H1 (cell line): ENCODE results near the gene NFKBIE. TPM values are rescaled to one million over a fixed set of nuclear protein-coding genes. Genes with fewer than 3 reads are reported as not detected.

Experiments
- CTCF ChIA-PET: fragments of 300-600 bp; sonication (Branson Sonifier 250); formaldehyde crosslinking; loops from one replicate; lab custom pipeline; 2021; ENCODE audit not compliant: partially characterized antibody; lab: Charles Lee
- POLR2A ChIA-PET: fragments of 300-600 bp; sonication (Branson Sonifier 250); formaldehyde crosslinking; loops from one replicate; lab custom pipeline; 2021; ENCODE audit warnings: inconsistent platforms; ENCODE audit not compliant: partially characterized antibody; lab: Charles Lee
- DNase-seq, 2 experiments: peaks; one replicate each; pipeline versions ENCODE4 v3.0.0 to v3.0.0-alpha.2; 2010 to 2022; ENCODE audit warnings: low spot score in 2 of 2, low read depth in 1 of 2, mixed read lengths in 1 of 2
- FAIRE-seq: peaks from 2 replicates; lab custom pipeline; 2011; peaks lifted over from hg19 to GRCh38; lab: Jason Lieb, UNC
- H2AFZ ChIP-seq: 2 replicates; pipeline ENCODE4 v1.8.1; 2012; ENCODE audit warnings: low read length, inconsistent platforms
- H2AK5ac ChIP-seq: 2 replicates; pipeline ENCODE4 v1.6.1; 2013; ENCODE audit warnings: low read depth, low read length
- H2BK120ac ChIP-seq: replicated peaks from 2 replicates; pipeline ENCODE3; 2013; ENCODE audit warnings: low read depth, low read length, inconsistent platforms
- H2BK12ac ChIP-seq: 2 replicates; pipeline ENCODE4 v1.6.1; 2013; ENCODE audit warnings: low read depth, low read length
- H2BK15ac ChIP-seq: 2 replicates; pipeline ENCODE4 v1.6.1; 2013; ENCODE audit warnings: low read length
- H2BK20ac ChIP-seq: 2 replicates; pipeline ENCODE4 v1.6.1; 2013; ENCODE audit warnings: low read length
- H2BK5ac ChIP-seq: 2 replicates; pipeline ENCODE4 v1.6.1; 2013; ENCODE audit warnings: low read depth, low read length
- H3K14ac ChIP-seq: 2 replicates; pipeline ENCODE4 v1.6.1; 2013; ENCODE audit warnings: inconsistent platforms; ENCODE audit not compliant: insufficient read length
- H3K18ac ChIP-seq: 2 replicates; pipeline ENCODE4 v1.6.1; 2013; ENCODE audit warnings: low read length; ENCODE audit errors: extremely low read depth
- H3K23ac ChIP-seq: 2 replicates; pipeline ENCODE4 v1.6.1; 2013; ENCODE audit warnings: inconsistent platforms; ENCODE audit not compliant: insufficient read length
- H3K23me2 ChIP-seq: 2 replicates; pipeline ENCODE4 v1.6.1; 2013; ENCODE audit warnings: low read depth, low read length
- H3K27ac ChIP-seq: 2 replicates; pipeline ENCODE4 v1.6.1; 2011; ENCODE audit warnings: low read depth, low read length, inconsistent platforms
- H3K27me3 ChIP-seq, 4 experiments: replicated peaks in 1 of 4; 1 replicate in 1 of 4; 2 replicates in 3 of 4; pipeline versions ENCODE4 v1.6.1 to v1.8.1; 2011 to 2013; ENCODE audit warnings: low read length in 3 of 4, mild to moderate bottlenecking in 3 of 4, inconsistent platforms in 2 of 4, mixed read lengths in 2 of 4, moderate library complexity in 1 of 4; ENCODE audit not compliant: control insufficient read depth in 3 of 4, insufficient read depth in 3 of 4; ENCODE audit errors: extremely low read depth in 1 of 4
- H3K36me3 ChIP-seq, 4 experiments: 2 replicates each; pipeline versions ENCODE4 v1.6.1 to v1.8.1; 2011 to 2013; ENCODE audit warnings: mild to moderate bottlenecking in 4 of 4, low read length in 3 of 4, moderate library complexity in 2 of 4, control low read depth in 1 of 4, inconsistent platforms in 1 of 4; ENCODE audit not compliant: insufficient read depth in 4 of 4, control insufficient read depth in 2 of 4
- H3K4ac ChIP-seq: replicated peaks from 2 replicates; pipeline ENCODE3; 2013; ENCODE audit warnings: low read length, low read depth, mixed read lengths, inconsistent platforms; ENCODE audit not compliant: insufficient read length
- H3K4me1 ChIP-seq, 4 experiments: replicated peaks in 1 of 4; 1 replicate in 1 of 4; 2 replicates in 3 of 4; pipeline versions ENCODE4 v1.6.1 to v1.8.1; 2011 to 2013; ENCODE audit warnings: low read length in 3 of 4, inconsistent platforms in 2 of 4, mixed read lengths in 1 of 4; ENCODE audit not compliant: insufficient read depth in 4 of 4, control insufficient read depth in 3 of 4
- H3K4me2 ChIP-seq, 2 experiments: 2 replicates each; pipeline versions ENCODE4 v1.6.1 to v1.8.1; 2011 to 2013; ENCODE audit warnings: low read depth in 2 of 2, low read length in 2 of 2, control low read depth in 1 of 2, inconsistent platforms in 1 of 2, mild to moderate bottlenecking in 1 of 2; ENCODE audit not compliant: insufficient read depth in 1 of 2
- H3K4me3 ChIP-seq, 4 experiments: fragments of 200-600, 300-600 bp in 1 of 4; sonication (generic), shearing (Covaris generic), sonication (Bioruptor Twin) in 1 of 4; 2 replicates each; pipeline versions ENCODE4 v1.5.1 to v1.8.1; 2011 to 2016; ENCODE audit warnings: low read length in 4 of 4, low read depth in 3 of 4, control low read depth in 2 of 4, inconsistent platforms in 2 of 4, mild to moderate bottlenecking in 2 of 4, mixed read lengths in 1 of 4, moderate library complexity in 1 of 4; ENCODE audit not compliant: insufficient read depth in 2 of 4; ENCODE audit errors: extremely low read depth in 1 of 4
- H3K56ac ChIP-seq: replicated peaks from 2 replicates; pipeline ENCODE3; 2013; ENCODE audit warnings: low read depth, mild to moderate bottlenecking, mixed read lengths, low read length, inconsistent platforms; ENCODE audit not compliant: insufficient read length
- H3K79me1 ChIP-seq: 2 replicates; pipeline ENCODE4 v1.6.1; 2013; ENCODE audit warnings: low read depth, low read length, control low read depth
- H3K79me2 ChIP-seq, 2 experiments: 2 replicates each; pipeline versions ENCODE4 v1.6.1 to v1.8.1; 2012 to 2013; ENCODE audit warnings: low read length in 2 of 2, mild to moderate bottlenecking in 2 of 2, inconsistent platforms in 1 of 2; ENCODE audit not compliant: insufficient read depth in 2 of 2, control insufficient read depth in 1 of 2
- H3K9ac ChIP-seq, 4 experiments: replicated peaks in 1 of 4; 1 replicate in 1 of 4; 2 replicates in 3 of 4; pipeline versions ENCODE4 v1.6.1 to v1.8.1; 2011 to 2013; ENCODE audit warnings: low read depth in 3 of 4, low read length in 3 of 4, control low read depth in 2 of 4, mild to moderate bottlenecking in 2 of 4, moderate library complexity in 2 of 4, inconsistent platforms in 1 of 4; ENCODE audit errors: extremely low read depth in 1 of 4
- H3K9me3 ChIP-seq, 2 experiments: 2 replicates each; pipeline versions ENCODE4 v1.6.1 to v1.8.1; 2012 to 2013; ENCODE audit warnings: mild to moderate bottlenecking in 2 of 2, moderate library complexity in 2 of 2, control low read depth in 1 of 2, inconsistent platforms in 1 of 2, low read depth in 1 of 2, low read length in 1 of 2, mixed read lengths in 1 of 2; ENCODE audit not compliant: insufficient read depth in 2 of 2
- H4K20me1 ChIP-seq, 2 experiments: replicated peaks in 1 of 2; 2 replicates each; pipeline versions ENCODE3 to v1.8.1; 2011 to 2013; ENCODE audit warnings: inconsistent platforms in 2 of 2, low read length in 2 of 2, mild to moderate bottlenecking in 1 of 2; ENCODE audit not compliant: insufficient read depth in 2 of 2, control insufficient read depth in 1 of 2
- H4K5ac ChIP-seq: 2 replicates; pipeline ENCODE4 v1.6.1; 2013; ENCODE audit warnings: low read length, low read depth, mixed read lengths, inconsistent platforms; ENCODE audit not compliant: insufficient read length
- H4K8ac ChIP-seq: 2 replicates; pipeline ENCODE4 v1.8.0; 2013; ENCODE audit warnings: mild to moderate bottlenecking, moderate library complexity, low read length, inconsistent platforms; ENCODE audit not compliant: insufficient read depth; ENCODE audit errors: extremely low read depth
- H4K91ac ChIP-seq: replicated peaks from 2 replicates; pipeline ENCODE3; 2013; ENCODE audit warnings: low read length, mixed read lengths, inconsistent platforms; ENCODE audit not compliant: insufficient read length
- ASH2L ChIP-seq: fragments of 200-600, 300-600 bp; sonication (generic); IDR thresholded peaks from one replicate; pipeline ENCODE4 v1.7.1; 2017; ENCODE audit warnings: low read length
- KDM5A ChIP-seq: fragments of 200-600 bp; IDR thresholded peaks from 2 replicates; pipeline ENCODE4 v1.7.1; 2012; ENCODE audit warnings: mild to moderate bottlenecking, low read length, inconsistent platforms, mixed read lengths
- RAD21 ChIP-seq, 2 experiments: IDR thresholded peaks in 1 of 2; conservative IDR thresholded peaks in 1 of 2; 2 replicates each; pipeline ENCODE4 v1.6.1; 2011; ENCODE audit warnings: low read depth in 2 of 2, low read length in 2 of 2, improper control_type of control experiment in 1 of 2, inconsistent platforms in 1 of 2, mild to moderate bottlenecking in 1 of 2, moderate library complexity in 1 of 2
- SUZ12 ChIP-seq: fragments of 200-600 bp; sonication (generic); IDR thresholded peaks from 2 replicates; pipeline ENCODE4 v1.6.1; 2012; ENCODE audit warnings: mild to moderate bottlenecking, inconsistent platforms, low read length, moderate library complexity, mixed read lengths
- TBP ChIP-seq: IDR thresholded peaks from 2 replicates; pipeline ENCODE4 v1.6.1; 2011; ENCODE audit warnings: low read depth, low read length, improper control_type of control experiment
- WGBS, 2 experiments: shearing (Covaris generic) in 1 of 2; methylation state at CpG; one replicate each; pipeline versions ENCODE4 v1.1.6 to v1.1.7; 2013 to 2015; ENCODE audit warnings: low lambda C conversion rate in 2 of 2, mixed read lengths in 2 of 2, inconsistent platforms in 1 of 2, low coverage in 1 of 2, missing lambda C conversion rate in 1 of 2; ENCODE audit not compliant: insufficient replicate concordance in 2 of 2, insufficient coverage in 1 of 2, insufficient read length in 1 of 2; ENCODE audit errors: extremely low coverage in 1 of 2, missing lambda C conversion rate in 1 of 2; 5-methylcytosine and 5-hydroxymethylcytosine counted together
- polyA plus RNA-seq, 7 experiments: library from polyadenylated mRNA; depleted of rRNA in 3 of 7; stranded (reverse) in 5 of 7; unstranded in 2 of 7; fragments of >200 nt in 5 of 7; fragments of 200-250 nt in 2 of 7; gene quantifications; 1 replicate in 5 of 7; 2 replicates in 1 of 7; 4 replicates in 1 of 7; pipeline versions ENCODE4 v1.2.1 to v1.2.3, GENCODE V29; 2011 to 2013; ENCODE audit warnings: missing spikeins in 2 of 7, mixed read lengths in 2 of 7
- total RNA-seq: library from RNA; stranded (reverse); fragmentation: NEBNext Ultra II Directional; extraction: Animal tissue kit (Norgen Biotek cat#: 25700); gene quantifications from 2 replicates; pipeline ENCODE4 v1.2.1, GENCODE V29; 2021

The NFKBIE gene
- total and polyA plus RNA-seq, 2 of the 8 experiments (the other 6 are each of a cell fraction or from before 2014, with no cell fraction given): 13.5 to 19.2 TPM

DNA sequence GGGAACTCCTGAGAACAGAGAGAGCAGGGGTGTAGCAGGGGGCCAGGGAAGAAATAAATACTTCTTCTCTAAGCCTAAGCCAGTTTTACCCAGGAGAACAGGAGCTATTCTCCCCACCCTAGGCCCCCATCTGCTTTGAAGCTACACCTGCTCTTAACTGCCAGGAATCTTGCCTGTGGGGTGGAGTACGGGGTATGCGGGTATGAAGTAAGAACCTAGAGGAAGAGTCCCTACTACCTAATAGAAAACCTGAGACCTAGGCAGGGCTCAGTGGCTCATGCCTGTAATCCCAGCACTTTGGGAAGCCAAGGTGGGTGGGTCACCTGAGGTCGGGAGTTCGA is 40.4 kb downstream of the NFKBIE start:
- no peak overlapping the region for H3K14ac ChIP-seq
- H3K56ac ChIP-seq: no peak overlapping the region
- 89% methylated on average over 4 of the region's 4 CpGs; no CpG with 5 or more reads in 1 of the 2 experiments for WGBS, 2 experiments
- H2AFZ ChIP-seq: no peak overlapping the region
- peaks cover 16% of the 10 kb centered on the region for H3K23me2 ChIP-seq
- H3K36me3 ChIP-seq: peaks cover 8 to 19% (median 13%) of the 10 kb centered on the region in 4 experiments; a peak in 6 of 8 replicates
- H4K5ac ChIP-seq: no peak overlapping the region
- H2BK120ac ChIP-seq: no peak overlapping the region
- no peak overlapping the region for H2BK20ac ChIP-seq
- TF ChIP-seq KDM5A: no peak
- TF ChIP-seq TBP: no peak
- no peak for TF ChIP-seq RAD21 (IDR thresholded peaks at IDR 0.05 in 1 of 2, conservative IDR thresholded peaks at IDR 0.05 in 1 of 2; ENCODE audit: low read depth in 2 of 2, low read length in 2 of 2)
- no peak for TF ChIP-seq SUZ12
- no peak for TF ChIP-seq ASH2L
- peak overlapping the region in 1 of 4 experiments; percentile 4; a peak in 1 of 7 replicates for H3K9ac ChIP-seq
- H3K79me1 ChIP-seq: peaks cover 25% of the 10 kb centered on the region
- no peak for DNase-seq
- H3K27ac ChIP-seq: no peak overlapping the region
- H3K27me3 ChIP-seq: no peaks in the 10 kb centered on the region
- CTCF ChIA-PET: interaction anchor here (0.7 to 19.4 kb wide), 22 partner anchors 9 to 129 kb away, joined by 3 to 287 read pairs (median 8); partner anchors contain the start of genes HSP90AB1, MYMX, SLC35B2 and TMEM151B
- H4K91ac ChIP-seq: no peak overlapping the region
- no peak overlapping the region for H3K4ac ChIP-seq
- H2BK5ac ChIP-seq: no peak overlapping the region
- H2BK12ac ChIP-seq: 0 out of 2 replicates have a peak overlapping the region, but pooled peaks have one; percentile 68
- H4K8ac ChIP-seq: no peak overlapping the region
- peaks cover 10 to 48% of the 10 kb centered on the region in 2 experiments; a peak in 3 of 4 replicates for H3K79me2 ChIP-seq
- H3K4me3 ChIP-seq: peak overlapping the region; percentile 65 to 90 (median 78)
- no peaks in the 10 kb centered on the region for H3K9me3 ChIP-seq
- no peak overlapping the region; the same call in 1 of the 2 replicates for H3K18ac ChIP-seq
- POLR2A ChIA-PET: interaction anchor here (0.9 to 21.0 kb wide), 14 partner anchors 11 to 100 kb away, joined by 3 to 477 read pairs (median 13); partner anchors contain the start of genes AARS2, HSP90AB1 and SLC35B2
- H3K4me2 ChIP-seq: peak overlapping the region; percentile 94 to 95
- H3K23ac ChIP-seq: no peak overlapping the region
- H2BK15ac ChIP-seq: no peak overlapping the region
- H2AK5ac ChIP-seq: no peak overlapping the region
- H4K20me1 ChIP-seq: peaks cover 30 to 41% of the 10 kb centered on the region in 2 experiments
- FAIRE-seq: no peak
- H3K4me1 ChIP-seq: peaks cover 15 to 46% (median 35%) of the 10 kb centered on the region in 4 experiments
